Measurements from ENCODE around the gene LIN37.
A peak's percentile ranks its signal among the peaks of the same experiment; 100 is the strongest.

DNA sequence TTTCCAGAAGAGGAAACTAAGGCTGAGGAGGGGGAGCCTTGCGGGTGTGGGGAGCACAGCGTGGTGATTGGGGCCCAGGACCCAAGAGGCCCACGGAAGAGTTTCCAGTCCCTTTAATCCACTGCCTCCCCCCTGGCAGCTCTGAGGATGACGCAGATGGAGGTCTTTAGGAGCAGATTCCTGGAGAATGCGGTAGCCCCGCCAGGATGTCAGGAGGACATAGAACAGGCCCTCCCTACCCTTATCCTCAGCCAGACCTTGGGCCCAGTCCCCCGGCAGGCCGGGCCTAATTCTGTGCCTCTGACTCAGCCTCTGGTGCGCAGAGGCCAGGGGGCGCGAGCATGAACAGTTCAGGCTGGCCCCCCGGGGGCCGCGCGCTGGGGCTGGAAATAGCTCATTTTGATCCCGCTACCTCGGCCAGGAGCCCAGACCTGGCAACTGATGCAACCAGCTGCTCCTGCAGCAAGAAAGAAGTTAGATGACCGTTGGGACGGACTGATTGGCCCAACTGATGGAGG, 8.9 kb downstream of the LIN37 start:
- TF ChIP-seq, protein P1, sequence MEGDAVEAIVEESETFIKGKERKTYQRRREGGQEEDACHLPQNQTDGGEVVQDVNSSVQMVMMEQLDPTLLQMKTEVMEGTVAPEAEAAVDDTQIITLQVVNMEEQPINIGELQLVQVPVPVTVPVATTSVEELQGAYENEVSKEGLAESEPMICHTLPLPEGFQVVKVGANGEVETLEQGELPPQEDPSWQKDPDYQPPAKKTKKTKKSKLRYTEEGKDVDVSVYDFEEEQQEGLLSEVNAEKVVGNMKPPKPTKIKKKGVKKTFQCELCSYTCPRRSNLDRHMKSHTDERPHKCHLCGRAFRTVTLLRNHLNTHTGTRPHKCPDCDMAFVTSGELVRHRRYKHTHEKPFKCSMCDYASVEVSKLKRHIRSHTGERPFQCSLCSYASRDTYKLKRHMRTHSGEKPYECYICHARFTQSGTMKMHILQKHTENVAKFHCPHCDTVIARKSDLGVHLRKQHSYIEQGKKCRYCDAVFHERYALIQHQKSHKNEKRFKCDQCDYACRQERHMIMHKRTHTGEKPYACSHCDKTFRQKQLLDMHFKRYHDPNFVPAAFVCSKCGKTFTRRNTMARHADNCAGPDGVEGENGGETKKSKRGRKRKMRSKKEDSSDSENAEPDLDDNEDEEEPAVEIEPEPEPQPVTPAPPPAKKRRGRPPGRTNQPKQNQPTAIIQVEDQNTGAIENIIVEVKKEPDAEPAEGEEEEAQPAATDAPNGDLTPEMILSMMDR (IDR thresholded peaks at IDR 0.05): no peak
- TF ChIP-seq POLR2A (IDR thresholded peaks at IDR 0.05): peak in 1 of 2 donors; percentile 46

All from adrenal gland (tissue), 5 donors.